SK-N-SH treated with all-trans-retinoic acid at 6 μM for 48 hours (cell line): ENCODE data around the gene MAPK10.

Experiments
- ATAC-seq: fragments of 200-7000 bp; cut with Tn5 transposase; 3 replicates; pipeline ENCODE4 v1.9.1; 2020; ENCODE audit warnings: mild to moderate bottlenecking, moderate library complexity
- ARNTL ChIP-seq: fragments of 450-650 bp; formaldehyde crosslinking; IDR thresholded peaks from 2 replicates; pipeline ENCODE4 v1.5.0; 2020; ENCODE audit warnings: low read depth, mild to moderate bottlenecking, moderate library complexity, borderline replicate concordance
- BACH2 ChIP-seq: fragments of 250-450 bp; sonication (Bioruptor Pico); IDR thresholded peaks from 2 replicates; pipeline ENCODE4 v1.9.0; 2021; ENCODE audit warnings: mild to moderate bottlenecking, borderline replicate concordance
- CSDC2 ChIP-seq: fragments of 250-450 bp; sonication (Bioruptor Pico); IDR thresholded peaks from 2 replicates; pipeline ENCODE4 v1.5.0; 2020; ENCODE audit warnings: mild to moderate bottlenecking, moderate library complexity
- GLIS3 ChIP-seq: fragments of 250-450 bp; sonication (Bioruptor Pico); IDR thresholded peaks from 2 replicates; pipeline ENCODE4 v1.5.0; 2020; ENCODE audit warnings: mild to moderate bottlenecking, moderate library complexity
- ISL1 ChIP-seq: fragments of 250-450 bp; sonication (Bioruptor Pico); IDR thresholded peaks from 2 replicates; pipeline ENCODE4 v2.1.2; 2022; ENCODE audit warnings: mild to moderate bottlenecking, moderate library complexity
- PATZ1 ChIP-seq: fragments of 250-450 bp; sonication (Bioruptor Pico); IDR thresholded peaks from 2 replicates; pipeline ENCODE4 v1.8.0; 2020; ENCODE audit warnings: mild to moderate bottlenecking, moderate library complexity, borderline replicate concordance
- PPARA ChIP-seq: fragments of 250-450 bp; sonication (Bioruptor Pico); IDR thresholded peaks from 2 replicates; pipeline ENCODE4 v1.5.0; 2020; ENCODE audit warnings: mild to moderate bottlenecking, borderline replicate concordance
- RARB ChIP-seq: fragments of 250-450 bp; sonication (Bioruptor Pico); IDR thresholded peaks from 2 replicates; pipeline ENCODE4 v1.8.0; 2021; ENCODE audit warnings: mild to moderate bottlenecking, moderate library complexity
- SNAI2 ChIP-seq: fragments of 250-450 bp; sonication (Bioruptor Pico); IDR thresholded peaks from 2 replicates; pipeline ENCODE4 v1.5.0; 2020; ENCODE audit warnings: mild to moderate bottlenecking, moderate library complexity
- TCF4 ChIP-seq: fragments of 250-450 bp; sonication (Bioruptor Pico); IDR thresholded peaks from 2 replicates; pipeline ENCODE4 v1.8.0; 2021; ENCODE audit warnings: mild to moderate bottlenecking, moderate library complexity, borderline replicate concordance
- TOX ChIP-seq: fragments of 250-450 bp; sonication (Bioruptor Pico); IDR thresholded peaks from 2 replicates; pipeline ENCODE4 v1.8.0; 2021; ENCODE audit warnings: mild to moderate bottlenecking, moderate library complexity, borderline replicate concordance
- TSHZ2 ChIP-seq: fragments of 250-450 bp; sonication (Bioruptor Pico); IDR thresholded peaks from 2 replicates; pipeline ENCODE4 v1.5.0; 2020; ENCODE audit warnings: mild to moderate bottlenecking, moderate library complexity
- ZFP3 ChIP-seq: fragments of 250-450 bp; sonication (Bioruptor Pico); IDR thresholded peaks from 2 replicates; pipeline ENCODE4 v1.5.0; 2020; ENCODE audit warnings: mild to moderate bottlenecking, moderate library complexity
- ZNF565 ChIP-seq: fragments of 450-650 bp; formaldehyde crosslinking; conservative IDR thresholded peaks from 2 replicates; pipeline ENCODE4 v1.5.0; 2020; ENCODE audit warnings: low read depth, mild to moderate bottlenecking, moderate library complexity
- ZNF70 ChIP-seq: fragments of 450-650 bp; formaldehyde crosslinking; IDR thresholded peaks from 2 replicates; pipeline ENCODE4 v1.5.0; 2020; ENCODE audit warnings: mild to moderate bottlenecking, moderate library complexity
- ZNF8 ChIP-seq: fragments of 450-650 bp; formaldehyde crosslinking; IDR thresholded peaks from 2 replicates; pipeline ENCODE4 v1.5.0; 2020; ENCODE audit warnings: mild to moderate bottlenecking, moderate library complexity
- TF ChIP-seq, protein P1 (sequence below): fragments of 250-450 bp; sonication (Bioruptor Pico); IDR thresholded peaks from 2 replicates; pipeline ENCODE4 v1.5.1; 2021; ENCODE audit warnings: mild to moderate bottlenecking, moderate library complexity
- TF ChIP-seq, protein P2 (sequence below): fragments of 250-450 bp; sonication (Bioruptor Pico); IDR thresholded peaks from 2 replicates; pipeline ENCODE4 v1.5.1; 2020; ENCODE audit warnings: low read depth, mild to moderate bottlenecking, moderate library complexity
- TF ChIP-seq, protein P3 (sequence below): fragments of 250-450 bp; sonication (Bioruptor Pico); IDR thresholded peaks from 2 replicates; pipeline ENCODE4 v1.8.0; 2021; ENCODE audit warnings: low read depth, mild to moderate bottlenecking, moderate library complexity, borderline replicate concordance

MAPK10 gene

GRCh38 chr4:86401826-86402225 lies 42.0 kb upstream of the MAPK10 start:
- TF ChIP-seq TSHZ2 (CRISPR knock-in tag) (no peak), TCF4 (CRISPR knock-in tag) (no peak), SNAI2 (CRISPR knock-in tag) (no peak)
- TF ChIP-seq, all 23 proteins: peak for 0

GRCh38 chr4:86400216-86400615 lies 40.4 kb upstream of the MAPK10 start:
- TF ChIP-seq TOX (CRISPR knock-in tag): no peak
- no peak for TF ChIP-seq SNAI2 (CRISPR knock-in tag)
- TF ChIP-seq, protein P1, sequence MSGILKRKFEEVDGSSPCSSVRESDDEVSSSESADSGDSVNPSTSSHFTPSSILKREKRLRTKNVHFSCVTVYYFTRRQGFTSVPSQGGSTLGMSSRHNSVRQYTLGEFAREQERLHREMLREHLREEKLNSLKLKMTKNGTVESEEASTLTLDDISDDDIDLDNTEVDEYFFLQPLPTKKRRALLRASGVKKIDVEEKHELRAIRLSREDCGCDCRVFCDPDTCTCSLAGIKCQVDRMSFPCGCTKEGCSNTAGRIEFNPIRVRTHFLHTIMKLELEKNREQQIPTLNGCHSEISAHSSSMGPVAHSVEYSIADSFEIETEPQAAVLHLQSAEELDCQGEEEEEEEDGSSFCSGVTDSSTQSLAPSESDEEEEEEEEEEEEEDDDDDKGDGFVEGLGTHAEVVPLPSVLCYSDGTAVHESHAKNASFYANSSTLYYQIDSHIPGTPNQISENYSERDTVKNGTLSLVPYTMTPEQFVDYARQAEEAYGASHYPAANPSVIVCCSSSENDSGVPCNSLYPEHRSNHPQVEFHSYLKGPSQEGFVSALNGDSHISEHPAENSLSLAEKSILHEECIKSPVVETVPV (CRISPR knock-in tag): no peak
- TF ChIP-seq PATZ1 (CRISPR knock-in tag): no peak
- TF ChIP-seq CSDC2: no peak

More at GRCh38 chr4:86401826-86402225, 42.0 kb upstream of the MAPK10 start:
- ATAC-seq: no peak

GRCh38 chr4:86398187-86398586 lies 38.3 kb upstream of the MAPK10 start:
- TF ChIP-seq TCF4 (CRISPR knock-in tag) (no peak), RARB (no peak), ZNF70 (no peak), TSHZ2 (CRISPR knock-in tag) (no peak), ISL1 (CRISPR knock-in tag) (no peak), GLIS3 (CRISPR knock-in tag) (no peak), ARNTL (CRISPR knock-in tag) (no peak), ZNF565 (no peak), ZFP3 (CRISPR knock-in tag) (no peak), PPARA (CRISPR knock-in tag) (no peak), PATZ1 (CRISPR knock-in tag) (no peak), BACH2 (CRISPR knock-in tag) (no peak), CSDC2 (no peak), SNAI2 (CRISPR knock-in tag) (no peak), TOX (CRISPR knock-in tag) (no peak), ZNF8 (CRISPR knock-in tag) (no peak)
- TF ChIP-seq, protein P2, sequence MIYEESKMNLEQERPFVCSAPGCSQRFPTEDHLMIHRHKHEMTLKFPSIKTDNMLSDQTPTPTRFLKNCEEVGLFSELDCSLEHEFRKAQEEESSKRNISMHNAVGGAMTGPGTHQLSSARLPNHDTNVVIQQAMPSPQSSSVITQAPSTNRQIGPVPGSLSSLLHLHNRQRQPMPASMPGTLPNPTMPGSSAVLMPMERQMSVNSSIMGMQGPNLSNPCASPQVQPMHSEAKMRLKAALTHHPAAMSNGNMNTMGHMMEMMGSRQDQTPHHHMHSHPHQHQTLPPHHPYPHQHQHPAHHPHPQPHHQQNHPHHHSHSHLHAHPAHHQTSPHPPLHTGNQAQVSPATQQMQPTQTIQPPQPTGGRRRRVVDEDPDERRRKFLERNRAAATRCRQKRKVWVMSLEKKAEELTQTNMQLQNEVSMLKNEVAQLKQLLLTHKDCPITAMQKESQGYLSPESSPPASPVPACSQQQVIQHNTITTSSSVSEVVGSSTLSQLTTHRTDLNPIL: no peak
- TF ChIP-seq, protein P1 (CRISPR knock-in tag): no peak
- TF ChIP-seq, protein P3, sequence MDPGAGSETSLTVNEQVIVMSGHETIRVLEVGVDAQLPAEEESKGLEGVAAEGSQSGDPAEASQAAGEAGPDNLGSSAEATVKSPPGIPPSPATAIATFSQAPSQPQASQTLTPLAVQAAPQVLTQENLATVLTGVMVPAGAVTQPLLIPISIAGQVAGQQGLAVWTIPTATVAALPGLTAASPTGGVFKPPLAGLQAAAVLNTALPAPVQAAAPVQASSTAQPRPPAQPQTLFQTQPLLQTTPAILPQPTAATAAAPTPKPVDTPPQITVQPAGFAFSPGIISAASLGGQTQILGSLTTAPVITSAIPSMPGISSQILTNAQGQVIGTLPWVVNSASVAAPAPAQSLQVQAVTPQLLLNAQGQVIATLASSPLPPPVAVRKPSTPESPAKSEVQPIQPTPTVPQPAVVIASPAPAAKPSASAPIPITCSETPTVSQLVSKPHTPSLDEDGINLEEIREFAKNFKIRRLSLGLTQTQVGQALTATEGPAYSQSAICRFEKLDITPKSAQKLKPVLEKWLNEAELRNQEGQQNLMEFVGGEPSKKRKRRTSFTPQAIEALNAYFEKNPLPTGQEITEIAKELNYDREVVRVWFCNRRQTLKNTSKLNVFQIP: no peak
- ATAC-seq: no peak

More at GRCh38 chr4:86400216-86400615, 40.4 kb upstream of the MAPK10 start:
- ATAC-seq: no peak
